Transverse colon (tissue), 3 donors: ENCODE measurements around the gene PHPT1.

ENCODE experiments used
- CTCF ChIP-seq, 5 experiments: fragments of 200-600 bp in 3 of 5; fragments of 450-650 bp in 2 of 5; sonication (generic) in 3 of 5; IDR thresholded peaks; 1 replicate in 2 of 5; 2 replicates in 3 of 5; pipeline ENCODE4 v1.5.1; 2016 to 2017; ENCODE audit warnings: antibody characterized with exemption in 5 of 5, inconsistent platforms in 3 of 5, mild to moderate bottlenecking in 2 of 5, moderate library complexity in 1 of 5
- POLR2A ChIP-seq: fragments of 450-650 bp; IDR thresholded peaks from one replicate; pipeline ENCODE4 v1.6.1; 2016; ENCODE audit warnings: antibody characterized with exemption, mild to moderate bottlenecking, moderate library complexity

- TF ChIP-seq POLR2A: no peak
- no peak for TF ChIP-seq CTCF (IDR thresholded peaks at IDR 0.05)
Observed at GRCh38 chr9:136860933-136861873, 12.0 kb downstream of the PHPT1 start.
